ENCODE measurements around the gene ODAD4.
A peak's percentile ranks its signal among the peaks of the same experiment; 100 is the strongest.

ODAD4 gene

DNA sequence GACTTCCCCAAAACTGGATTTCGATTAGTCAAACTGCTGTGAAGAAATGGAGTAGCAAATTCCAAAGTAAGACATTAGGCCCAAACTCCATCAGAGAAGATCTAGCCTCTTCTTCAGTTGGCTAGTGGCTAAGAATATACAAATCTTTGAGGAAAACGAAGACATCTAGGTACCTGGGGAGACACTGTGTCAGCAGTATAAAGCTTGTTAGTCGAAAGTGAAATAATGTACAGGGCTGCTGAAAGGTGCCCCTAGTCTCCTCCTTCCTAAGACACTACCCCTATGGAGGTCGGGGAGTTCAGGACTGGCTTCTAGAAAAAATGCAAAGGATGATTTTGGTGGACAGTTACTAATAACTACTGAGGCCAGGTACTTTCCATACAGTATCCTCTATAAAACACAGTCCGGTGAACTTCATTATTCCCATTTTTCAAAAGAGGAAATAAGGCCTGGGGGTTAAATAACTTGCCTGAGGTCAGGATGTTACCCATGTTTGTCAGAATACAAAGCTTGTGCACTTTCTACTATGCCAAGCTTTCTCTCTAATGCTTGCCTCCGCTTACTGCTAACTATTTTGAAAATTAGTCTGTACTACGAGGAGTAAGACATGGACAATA, 71.9 kb downstream of the ODAD4 start:
- Histone ChIP-seq H2BK5ac (ENCODE audit: low read depth, low read length, poor library complexity, severe bottlenecking) (no peak overlapping the region), H2BK120ac (ENCODE audit: low read depth, low read length) (no peak overlapping the region), H3K18ac (ENCODE audit: low read depth in 1 of 2, low read length in 2 of 2) (no peak overlapping the region), H3K4me2 (ENCODE audit: low read length, poor library complexity, severe bottlenecking) (no peak overlapping the region), H3K27me3 (ENCODE audit: control insufficient read depth in 1 of 2, insufficient read depth in 1 of 2, low read length in 2 of 2) (no peaks in the 10 kb centered on the region), H3K79me1 (replicated peaks; ENCODE audit: low read length, poor library complexity, severe bottlenecking) (peaks cover 16% of the 10 kb centered on the region), H2BK15ac (ENCODE audit: low read depth, poor library complexity, severe bottlenecking) (no peak overlapping the region), H3K23ac (ENCODE audit: low read length in 2 of 2) (no peak overlapping the region), H2AK5ac (ENCODE audit: low read length, severe bottlenecking) (no peak overlapping the region), H4K8ac (ENCODE audit: low read length) (no peak overlapping the region), H3K14ac (ENCODE audit: low read length in 2 of 2) (no peak overlapping the region), H4K91ac (ENCODE audit: low read length) (no peak overlapping the region), H2AFZ (ENCODE audit: low read depth, low read length) (no peak overlapping the region), H3K4me1 (ENCODE audit: control insufficient read depth, insufficient read depth, low read depth, low read length) (peaks cover 5% of the 10 kb centered on the region), H3K9me3 (ENCODE audit: control insufficient read depth, low read length) (no peaks in the 10 kb centered on the region), H3K27ac (ENCODE audit: low read length, poor library complexity, severe bottlenecking) (no peak overlapping the region), H3K4me3 (ENCODE audit: insufficient read depth in 1 of 2, low read depth in 1 of 2, low read length in 2 of 2) (no peak overlapping the region), H3K36me3 (ENCODE audit: control insufficient read depth in 1 of 2, insufficient read depth in 2 of 2, low read depth in 1 of 2, low read length in 2 of 2) (peaks cover 19 to 56% of the 10 kb centered on the region in 2 experiments), H2BK12ac (ENCODE audit: low read length in 2 of 2) (no peak overlapping the region), H3K9ac (ENCODE audit: low read length) (no peak overlapping the region), H3K4ac (ENCODE audit: low read depth in 1 of 2, low read length in 2 of 2) (no peak overlapping the region)
- 94% methylated on average over 4 of the region's 7 CpGs for WGBS
- DNase-seq = no peak

DNA sequence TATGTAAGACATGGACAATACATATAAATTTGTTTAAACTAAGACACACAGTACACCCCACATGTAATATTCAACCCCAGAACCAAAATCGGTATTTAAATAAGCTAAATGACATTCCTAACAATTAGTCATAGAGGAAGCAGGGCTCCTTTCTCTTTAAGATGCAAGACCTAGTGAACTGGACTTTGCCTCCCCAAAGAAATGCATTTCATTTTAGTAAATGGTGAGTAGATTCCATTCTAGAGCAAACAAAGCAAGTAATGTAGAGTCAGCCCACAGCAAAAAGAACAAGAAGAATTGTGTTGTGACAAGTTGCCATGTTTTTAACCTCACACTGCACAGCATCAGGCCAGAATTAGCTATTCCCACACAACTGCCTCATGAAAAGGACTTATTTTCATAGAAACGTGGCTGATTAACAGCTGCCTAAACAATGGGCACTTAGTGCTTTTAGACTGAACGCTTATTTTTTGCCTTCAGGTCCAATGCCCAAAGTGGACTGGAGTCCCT, 72.4 kb downstream of the ODAD4 start:
- Histone ChIP-seq H3K27me3 (ENCODE audit: control insufficient read depth in 1 of 2, insufficient read depth in 1 of 2, low read length in 2 of 2) (no peaks in the 10 kb centered on the region), H3K9me3 (ENCODE audit: control insufficient read depth, low read length) (no peaks in the 10 kb centered on the region), H3K4me3 (ENCODE audit: insufficient read depth in 1 of 2, low read depth in 1 of 2, low read length in 2 of 2) (no peak overlapping the region), H3K27ac (ENCODE audit: low read length, poor library complexity, severe bottlenecking) (peak overlapping the region; percentile 14), H2AK5ac (ENCODE audit: low read length, severe bottlenecking) (no peak overlapping the region), H4K91ac (ENCODE audit: low read length) (no peak overlapping the region), H3K4ac (ENCODE audit: low read depth in 1 of 2, low read length in 2 of 2) (no peak overlapping the region), H3K18ac (ENCODE audit: low read depth in 1 of 2, low read length in 2 of 2) (no peak overlapping the region), H3K4me1 (ENCODE audit: control insufficient read depth, insufficient read depth, low read depth, low read length) (peaks cover 2% of the 10 kb centered on the region), H3K79me1 (replicated peaks; ENCODE audit: low read length, poor library complexity, severe bottlenecking) (peaks cover 13% of the 10 kb centered on the region), H2BK12ac (ENCODE audit: low read length in 2 of 2) (no peak overlapping the region), H3K9ac (ENCODE audit: low read length) (no peak overlapping the region), H2BK5ac (ENCODE audit: low read depth, low read length, poor library complexity, severe bottlenecking) (no peak overlapping the region), H4K8ac (ENCODE audit: low read length) (no peak overlapping the region), H3K14ac (ENCODE audit: low read length in 2 of 2) (no peak overlapping the region), H2AFZ (ENCODE audit: low read depth, low read length) (no peak overlapping the region), H2BK120ac (ENCODE audit: low read depth, low read length) (no peak overlapping the region), H3K4me2 (ENCODE audit: low read length, poor library complexity, severe bottlenecking) (no peak overlapping the region), H2BK15ac (ENCODE audit: low read depth, poor library complexity, severe bottlenecking) (no peak overlapping the region), H3K23ac (ENCODE audit: low read length in 2 of 2) (no peak overlapping the region), H3K36me3 (ENCODE audit: control insufficient read depth in 1 of 2, insufficient read depth in 2 of 2, low read depth in 1 of 2, low read length in 2 of 2) (peaks cover 14 to 50% of the 10 kb centered on the region in 2 experiments)
- 70% methylated on average over 3 of the region's 3 CpGs for WGBS
- no peak for DNase-seq

GRCh38 chr17:42005166-42005565, 74.7 kb downstream of the ODAD4 start:
- no peak overlapping the region for H3K27ac ChIP-seq (ENCODE audit: low read length, poor library complexity, severe bottlenecking)
- H3K9ac ChIP-seq (ENCODE audit: low read length) = peak overlapping the region; percentile 23
- peaks cover 2% of the 10 kb centered on the region for H3K4me1 ChIP-seq (ENCODE audit: control insufficient read depth, insufficient read depth, low read depth, low read length)
- no peak for DNase-seq
- no peak overlapping the region for H2BK5ac ChIP-seq (ENCODE audit: low read depth, low read length, poor library complexity, severe bottlenecking)
- H2BK15ac ChIP-seq (ENCODE audit: low read depth, poor library complexity, severe bottlenecking) = no peak overlapping the region
- no peak overlapping the region for H3K23ac ChIP-seq (ENCODE audit: low read length in 2 of 2)
- no peak overlapping the region for H3K4ac ChIP-seq (ENCODE audit: low read depth in 1 of 2, low read length in 2 of 2)
- no CpG with 5 or more reads among the region's 1 CpG for WGBS
- H3K4me2 ChIP-seq (ENCODE audit: low read length, poor library complexity, severe bottlenecking) = no peak overlapping the region
- H3K14ac ChIP-seq (ENCODE audit: low read length in 2 of 2) = no peak overlapping the region
- H2BK120ac ChIP-seq (ENCODE audit: low read depth, low read length) = no peak overlapping the region
- H3K4me3 ChIP-seq (ENCODE audit: insufficient read depth in 1 of 2, low read depth in 1 of 2, low read length in 2 of 2) = no peak overlapping the region
- no peak overlapping the region for H2BK12ac ChIP-seq (ENCODE audit: low read length in 2 of 2)
- H3K9me3 ChIP-seq (ENCODE audit: control insufficient read depth, low read length) = no peaks in the 10 kb centered on the region
- H3K79me1 ChIP-seq (replicated peaks; ENCODE audit: low read length, poor library complexity, severe bottlenecking) = peaks cover 4% of the 10 kb centered on the region
- H4K8ac ChIP-seq (ENCODE audit: low read length) = no peak overlapping the region
- no peak overlapping the region for H3K18ac ChIP-seq (ENCODE audit: low read depth in 1 of 2, low read length in 2 of 2)
- no peak overlapping the region for H2AFZ ChIP-seq (ENCODE audit: low read depth, low read length)
- no peak overlapping the region for H4K91ac ChIP-seq (ENCODE audit: low read length)
- H2AK5ac ChIP-seq (ENCODE audit: low read length, severe bottlenecking) = no peak overlapping the region
- H3K36me3 ChIP-seq (ENCODE audit: control insufficient read depth in 1 of 2, insufficient read depth in 2 of 2, low read depth in 1 of 2, low read length in 2 of 2) = peaks cover 3 to 38% of the 10 kb centered on the region in 2 experiments
- no peaks in the 10 kb centered on the region for H3K27me3 ChIP-seq (ENCODE audit: control insufficient read depth in 1 of 2, insufficient read depth in 1 of 2, low read length in 2 of 2)

GRCh38 chr17:42009170-42009569, 78.8 kb downstream of the ODAD4 start:
- no peak overlapping the region for H4K8ac ChIP-seq (ENCODE audit: low read length)
- H3K9me3 ChIP-seq (ENCODE audit: control insufficient read depth, low read length) = no peaks in the 10 kb centered on the region
- no peak overlapping the region for H3K4me3 ChIP-seq (ENCODE audit: insufficient read depth in 1 of 2, low read depth in 1 of 2, low read length in 2 of 2)
- H2BK5ac ChIP-seq (ENCODE audit: low read depth, low read length, poor library complexity, severe bottlenecking) = no peak overlapping the region
- no peak overlapping the region for H3K27ac ChIP-seq (ENCODE audit: low read length, poor library complexity, severe bottlenecking)
- no peak overlapping the region for H3K14ac ChIP-seq (ENCODE audit: low read length in 2 of 2)
- H3K4me1 ChIP-seq (ENCODE audit: control insufficient read depth, insufficient read depth, low read depth, low read length) = peaks cover 3% of the 10 kb centered on the region
- no peak overlapping the region for H2BK12ac ChIP-seq (ENCODE audit: low read length in 2 of 2)
- H3K27me3 ChIP-seq (ENCODE audit: control insufficient read depth in 1 of 2, insufficient read depth in 1 of 2, low read length in 2 of 2) = no peaks in the 10 kb centered on the region
- H3K79me1 ChIP-seq (replicated peaks; ENCODE audit: low read length, poor library complexity, severe bottlenecking) = peaks cover 2% of the 10 kb centered on the region
- no peak overlapping the region for H3K9ac ChIP-seq (ENCODE audit: low read length)
- H3K36me3 ChIP-seq (ENCODE audit: control insufficient read depth in 1 of 2, insufficient read depth in 2 of 2, low read depth in 1 of 2, low read length in 2 of 2) = peaks cover 6 to 13% of the 10 kb centered on the region in 2 experiments
- no peak overlapping the region for H3K4ac ChIP-seq (ENCODE audit: low read depth in 1 of 2, low read length in 2 of 2)
- H2AFZ ChIP-seq (ENCODE audit: low read depth, low read length) = no peak overlapping the region
- H4K91ac ChIP-seq (ENCODE audit: low read length) = peak overlapping the region; percentile 85
- H3K18ac ChIP-seq (ENCODE audit: low read depth in 1 of 2, low read length in 2 of 2) = no peak overlapping the region
- H2AK5ac ChIP-seq (ENCODE audit: low read length, severe bottlenecking) = no peak overlapping the region
- H2BK15ac ChIP-seq (ENCODE audit: low read depth, poor library complexity, severe bottlenecking) = peak overlapping the region; percentile 23
- 97% methylated on average over 3 of the region's 4 CpGs for WGBS
- no peak overlapping the region for H2BK120ac ChIP-seq (ENCODE audit: low read depth, low read length)
- no peak overlapping the region for H3K23ac ChIP-seq (ENCODE audit: low read length in 2 of 2)
- no peak for DNase-seq
- H3K4me2 ChIP-seq (ENCODE audit: low read length, poor library complexity, severe bottlenecking) = no peak overlapping the region

Data from mesenchymal stem cell (in vitro differentiated cells and primary cell).